Stimulated activated naive CD4-positive, alpha-beta T cell (primary cell): Measurements from ENCODE around the gene MTMR12.
"Not testable (repeated sequence)": the region's sequence is repeated elsewhere in the genome, so short reads cannot be mapped to it uniquely, and the experiment has no call there.

Experiments
- DNase-seq, 6 experiments: peaks; one replicate each; lab custom pipeline; 2025; lab: John Stamatoyannopoulos, UW

The MTMR12 gene

GRCh38 chr5:32232441-32233219 lies 80.1 kb downstream of the MTMR12 start:
- peak; percentile 16 to 75 (median 58) for DNase-seq

DNA sequence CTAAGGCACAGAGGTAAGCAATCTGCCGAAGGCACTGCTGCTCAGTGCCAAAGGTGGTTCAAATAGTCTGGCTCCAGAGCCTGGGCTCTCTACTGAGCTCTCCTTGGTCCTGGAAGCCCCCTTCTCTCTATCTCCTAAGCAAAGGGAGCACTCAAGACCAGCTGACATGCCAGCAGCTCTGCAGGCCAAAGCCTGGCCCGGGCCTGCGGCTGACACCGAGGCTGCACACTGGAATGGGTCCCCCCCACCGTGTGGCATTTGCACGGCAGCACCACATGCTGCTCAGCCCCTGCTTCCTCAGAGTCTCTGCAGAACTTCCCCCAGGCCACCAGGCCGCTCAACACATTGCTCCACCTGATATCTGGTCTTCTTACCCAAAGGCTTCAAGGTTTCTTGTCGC lies 80.8 kb downstream of the MTMR12 start:
- no peak for DNase-seq

- no peak for DNase-seq
Measured at GRCh38 chr5:32231241-32231640, 81.5 kb downstream of the MTMR12 start.

GRCh38 chr5:32230356-32231099 lies 82.2 kb downstream of the MTMR12 start:
- DNase-seq = no peak

- no peak for DNase-seq
Measured at GRCh38 chr5:32229586-32229985, 83.2 kb downstream of the MTMR12 start.

- no peak for DNase-seq
Measured at GRCh38 chr5:32228816-32229215, 83.9 kb downstream of the MTMR12 start.

- DNase-seq = no peak
Measured at GRCh38 chr5:32225445-32225844, 87.3 kb downstream of the MTMR12 start.

GRCh38 chr5:32223972-32224609 lies 88.6 kb downstream of the MTMR12 start:
- DNase-seq = no peak

GRCh38 chr5:32222723-32223470 lies 89.8 kb downstream of the MTMR12 start:
- no peak for DNase-seq

- no peak for DNase-seq
Measured at GRCh38 chr5:32217886-32218396, 94.8 kb downstream of the MTMR12 start.

- not testable (repeated sequence) for DNase-seq
Measured at GRCh38 chr5:32214344-32214743, 98.4 kb downstream of the MTMR12 start.

- DNase-seq = no peak
Measured at GRCh38 chr5:32210151-32210550, 102.6 kb downstream of the MTMR12 start.

GRCh38 chr5:32208837-32209236 lies 103.9 kb downstream of the MTMR12 start:
- not testable (repeated sequence) for DNase-seq

- DNase-seq = no peak
Measured at GRCh38 chr5:32207355-32207634, 105.4 kb downstream of the MTMR12 start.

DNA sequence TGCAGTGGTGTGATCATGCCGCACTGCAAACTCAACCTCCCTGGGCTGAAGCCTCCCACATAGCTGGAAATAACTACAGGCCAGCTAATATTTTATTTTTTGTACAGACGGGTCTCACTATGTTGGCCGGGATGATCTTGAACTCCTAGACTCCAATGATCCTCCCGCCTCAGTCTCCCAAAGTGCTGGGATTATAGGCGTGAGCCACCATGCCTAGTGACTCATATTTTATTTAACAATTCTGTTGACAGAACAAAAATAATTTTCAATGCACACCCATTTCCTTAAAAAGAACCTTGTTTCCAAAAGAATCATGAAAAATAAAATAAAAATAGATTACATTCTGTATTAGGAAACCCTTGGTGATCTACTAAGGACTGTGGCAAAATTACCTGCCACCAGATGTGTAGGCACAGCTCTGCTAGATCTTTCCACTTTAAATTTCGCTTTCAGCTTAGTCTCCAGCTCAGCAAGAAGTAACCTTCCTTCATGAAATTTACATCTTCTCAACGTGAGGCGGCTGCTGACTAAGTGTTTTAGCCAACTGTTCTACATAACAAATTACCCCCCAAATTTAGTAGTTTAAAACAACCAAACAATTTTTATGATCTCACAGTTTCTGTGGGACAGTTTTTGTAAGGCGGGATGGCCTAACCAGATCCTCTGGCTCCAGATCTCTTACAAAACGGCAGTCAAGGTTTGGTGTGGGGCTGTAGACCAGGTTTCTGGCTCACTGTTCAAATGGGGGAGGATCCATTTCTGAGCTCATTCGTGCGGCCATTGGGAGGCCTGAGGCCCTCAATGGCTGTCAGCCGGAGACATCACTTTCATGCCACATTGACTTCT lies 106.0 kb downstream of the MTMR12 start:
- no peak for DNase-seq

GRCh38 chr5:32206053-32206452 lies 106.7 kb downstream of the MTMR12 start:
- no peak for DNase-seq

DNA sequence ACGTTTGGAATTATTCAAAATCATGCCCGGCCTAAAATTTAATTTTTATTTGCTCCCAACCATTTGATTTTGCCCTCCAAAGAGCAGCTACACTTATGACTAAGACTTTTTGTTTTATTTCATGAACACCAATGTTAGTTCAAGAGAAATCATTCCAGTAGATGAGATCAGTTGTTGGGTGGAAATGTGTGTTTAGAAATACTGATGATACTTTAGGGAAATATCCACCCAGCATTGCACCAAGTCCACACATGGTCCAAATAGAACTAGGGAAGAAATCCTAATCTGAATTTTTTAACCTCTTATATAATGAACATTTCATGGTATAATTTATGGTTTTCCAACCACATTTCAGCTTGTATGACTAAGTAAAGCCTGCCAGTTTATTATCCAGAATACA lies 110.3 kb downstream of the MTMR12 start:
- no peak for DNase-seq

- no peak for DNase-seq
Measured at GRCh38 chr5:32201122-32201753, 111.5 kb downstream of the MTMR12 start.

GRCh38 chr5:32197032-32197431 lies 115.7 kb downstream of the MTMR12 start:
- DNase-seq = no peak

DNA sequence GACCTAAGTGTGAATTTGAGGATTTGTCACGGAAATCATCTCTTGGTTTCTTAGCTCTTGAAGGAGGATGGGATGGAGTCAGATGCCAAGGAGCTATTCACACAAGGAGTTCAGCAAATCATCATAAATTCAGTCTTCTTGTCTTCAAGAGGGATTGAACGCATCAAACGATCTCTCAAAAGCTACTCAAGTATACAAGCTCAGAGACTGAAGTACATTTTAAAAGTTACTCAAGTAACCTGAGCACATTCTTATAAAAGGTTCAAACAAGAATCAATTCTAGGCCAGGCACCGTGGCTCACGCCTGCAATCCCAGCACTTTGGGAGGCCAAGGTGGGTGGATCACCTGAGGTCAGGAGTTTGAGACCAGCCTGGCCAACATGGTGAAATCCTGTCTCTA lies 117.5 kb downstream of the MTMR12 start:
- no peak for DNase-seq

GRCh38 chr5:32193591-32193990 lies 119.1 kb downstream of the MTMR12 start:
- DNase-seq = no peak
